HG02840 (cell line): Measurements from ENCODE around the gene NACAD.

Experiments used
- ATAC-seq: cut with Tn5 transposase; IDR thresholded peaks from one replicate; pipeline ENCODE4 v1.9.1; 2021; ENCODE audit warnings: mild to moderate bottlenecking, moderate library complexity, moderate number of reproducible peaks; ENCODE audit not compliant: unreplicated experiment, low FRiP score

NACAD gene

GRCh38 chr7:45088821-45089340, at the start of gene NACAD:
TSS of gene NACAD (minus strand) at chr7:45088969. CDS start at chr7:45088894, 75 bp downstream.
- ATAC-seq: no peak

- ATAC-seq: no peak
These were observed 47.6 kb upstream of the NACAD start for GRCh38 chr7:45136106-45137060.

- no peak for ATAC-seq
These were observed 45.1 kb upstream of the NACAD start for GRCh38 chr7:45133877-45134276.

GRCh38 chr7:45133352-45133751, 44.6 kb upstream of the NACAD start:
- ATAC-seq: no peak

DNA sequence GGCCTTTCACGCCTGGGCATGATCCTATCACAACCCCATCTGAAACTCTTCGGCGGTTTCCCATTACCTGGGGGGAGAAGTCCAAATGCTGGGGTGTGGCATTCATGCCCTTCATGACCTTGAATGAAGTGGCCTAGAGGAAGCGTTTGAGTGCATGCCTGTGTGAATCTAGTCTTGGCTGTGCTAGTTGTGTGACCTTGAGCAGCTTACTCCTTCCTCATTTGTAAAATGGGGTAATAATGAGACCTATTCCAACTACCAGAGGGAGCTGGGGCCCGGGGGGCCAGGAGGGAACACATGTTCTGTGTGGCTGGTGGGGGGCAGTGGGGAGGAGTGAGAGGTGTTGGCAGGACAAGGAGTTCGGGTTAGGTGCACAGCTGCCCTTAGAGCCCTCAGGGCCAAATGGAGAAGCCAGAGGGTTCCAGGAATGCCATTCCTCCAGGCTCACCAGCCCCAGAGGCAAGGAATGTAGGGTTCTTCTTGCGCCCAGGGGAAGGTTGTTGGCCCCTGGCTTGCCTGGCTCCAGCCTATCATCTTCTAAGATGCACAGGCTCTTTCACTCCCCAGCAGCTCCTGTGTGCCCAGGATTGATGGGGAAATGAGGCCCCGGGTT, 44.0 kb upstream of the NACAD start:
- ATAC-seq: no peak

GRCh38 chr7:45131891-45132290, 43.1 kb upstream of the NACAD start:
- ATAC-seq: no peak

DNA sequence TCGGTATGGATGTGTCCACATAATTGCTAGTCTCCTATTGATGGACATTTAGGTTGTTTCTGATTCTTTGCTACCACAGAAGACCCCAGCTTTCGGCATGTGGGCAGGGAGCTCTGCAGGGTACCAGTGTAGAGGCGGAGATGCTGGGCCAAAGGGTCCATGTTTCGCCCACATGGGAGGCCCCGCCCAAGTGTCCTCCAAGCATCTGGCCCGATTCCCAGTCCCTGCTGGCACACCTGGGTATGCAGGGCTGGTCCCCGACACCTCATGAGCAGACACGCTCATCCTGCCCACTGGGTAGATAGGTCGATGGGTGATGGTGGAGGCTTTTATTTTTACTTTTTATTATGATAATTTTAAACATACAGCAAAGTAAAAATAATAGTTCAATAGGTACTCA, 42.1 kb upstream of the NACAD start:
- no peak for ATAC-seq

- no peak for ATAC-seq
These were observed 41.1 kb upstream of the NACAD start for GRCh38 chr7:45129906-45130305.

- ATAC-seq: no peak
These were observed 40.5 kb upstream of the NACAD start for GRCh38 chr7:45129181-45129800.

GRCh38 chr7:45126920-45127319, 38.2 kb upstream of the NACAD start:
- ATAC-seq: no peak

- ATAC-seq: no peak
These were observed 37.4 kb upstream of the NACAD start for GRCh38 chr7:45126201-45126600.

- ATAC-seq: no peak
These were observed 36.6 kb upstream of the NACAD start for GRCh38 chr7:45125193-45125904.

GRCh38 chr7:45123913-45124710, 35.3 kb upstream of the NACAD start:
- no peak for ATAC-seq

- no peak for ATAC-seq
These were observed 34.4 kb upstream of the NACAD start for GRCh38 chr7:45122975-45123860.

GRCh38 chr7:45119550-45119949, 30.8 kb upstream of the NACAD start:
- no peak for ATAC-seq

DNA sequence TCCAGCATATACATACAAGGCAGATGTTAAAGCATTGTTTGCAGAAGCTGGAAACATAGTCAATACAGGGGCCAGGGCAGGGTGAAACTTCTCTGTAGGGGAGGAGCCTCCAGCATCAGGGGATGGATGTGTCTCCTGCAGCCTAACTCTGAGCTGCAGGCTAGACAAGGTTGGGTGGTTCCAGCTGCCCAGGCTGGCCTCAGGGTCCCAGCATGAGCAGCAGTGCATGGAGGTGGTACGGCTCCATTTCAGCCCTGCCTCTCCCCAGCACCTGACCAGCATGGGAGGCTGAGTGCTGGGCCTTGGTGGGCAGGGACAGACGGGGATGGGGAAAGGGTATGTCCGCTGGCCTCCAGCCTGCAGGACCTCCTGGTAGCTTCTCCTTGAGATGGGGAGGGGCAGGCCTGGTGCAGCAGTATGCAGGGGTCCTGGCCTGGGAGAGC, 30.1 kb upstream of the NACAD start:
- ATAC-seq: no peak

- no peak for ATAC-seq
These were observed 29.5 kb upstream of the NACAD start for GRCh38 chr7:45118292-45118691.

GRCh38 chr7:45117582-45117981, 28.8 kb upstream of the NACAD start:
- no peak for ATAC-seq

DNA sequence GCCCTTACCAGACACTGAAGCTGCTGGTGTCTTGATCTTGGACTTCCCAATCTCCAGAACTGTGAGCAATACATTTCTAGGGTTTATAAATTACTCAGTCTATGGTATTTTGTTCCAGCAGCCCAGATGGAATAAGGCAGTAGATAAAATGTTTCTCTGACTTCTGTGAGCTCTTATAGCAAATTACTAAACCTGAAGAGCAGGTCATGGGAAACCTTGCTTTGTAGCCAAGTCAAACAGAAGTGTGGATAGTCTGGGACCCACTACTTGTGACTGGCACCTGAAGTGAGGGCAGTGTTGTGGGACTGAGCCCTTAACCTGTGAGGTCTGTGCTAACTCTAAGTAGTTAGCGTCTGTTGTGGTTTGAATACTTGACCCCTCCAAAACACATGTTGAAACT, 27.3 kb upstream of the NACAD start:
- ATAC-seq: no peak
